Stimulated activated CD8-positive, alpha-beta memory T cell treated with anti-CD3 and anti-CD28 coated beads, Interleukin-7, amount 100 ng/mL, for 24 hours (primary cell): Measurements from ENCODE around the gene SND1.

Experiments used
- DNase-seq: peaks from one replicate; pipeline ENCODE4 v3.0.0-alpha.2; 2020; ENCODE audit warnings: low read depth

Gene SND1

DNA sequence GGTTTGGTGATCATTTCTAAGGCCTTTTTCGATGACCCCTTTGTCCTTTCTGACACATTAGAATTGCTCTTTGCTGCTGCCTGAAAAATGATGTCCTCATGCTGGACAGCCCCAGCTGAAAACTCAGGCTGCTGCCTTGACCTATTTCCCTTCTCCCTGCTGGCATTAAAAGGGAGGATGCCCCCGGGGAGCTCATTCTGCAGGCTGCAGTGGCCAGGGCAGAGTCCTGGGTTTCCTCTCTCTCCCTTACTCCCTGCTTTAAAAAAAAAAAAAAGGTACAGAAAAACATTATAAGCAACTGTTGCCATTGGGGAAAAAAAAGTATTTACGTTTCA lies 343.9 kb downstream of the SND1 start:
- no peak for DNase-seq

DNA sequence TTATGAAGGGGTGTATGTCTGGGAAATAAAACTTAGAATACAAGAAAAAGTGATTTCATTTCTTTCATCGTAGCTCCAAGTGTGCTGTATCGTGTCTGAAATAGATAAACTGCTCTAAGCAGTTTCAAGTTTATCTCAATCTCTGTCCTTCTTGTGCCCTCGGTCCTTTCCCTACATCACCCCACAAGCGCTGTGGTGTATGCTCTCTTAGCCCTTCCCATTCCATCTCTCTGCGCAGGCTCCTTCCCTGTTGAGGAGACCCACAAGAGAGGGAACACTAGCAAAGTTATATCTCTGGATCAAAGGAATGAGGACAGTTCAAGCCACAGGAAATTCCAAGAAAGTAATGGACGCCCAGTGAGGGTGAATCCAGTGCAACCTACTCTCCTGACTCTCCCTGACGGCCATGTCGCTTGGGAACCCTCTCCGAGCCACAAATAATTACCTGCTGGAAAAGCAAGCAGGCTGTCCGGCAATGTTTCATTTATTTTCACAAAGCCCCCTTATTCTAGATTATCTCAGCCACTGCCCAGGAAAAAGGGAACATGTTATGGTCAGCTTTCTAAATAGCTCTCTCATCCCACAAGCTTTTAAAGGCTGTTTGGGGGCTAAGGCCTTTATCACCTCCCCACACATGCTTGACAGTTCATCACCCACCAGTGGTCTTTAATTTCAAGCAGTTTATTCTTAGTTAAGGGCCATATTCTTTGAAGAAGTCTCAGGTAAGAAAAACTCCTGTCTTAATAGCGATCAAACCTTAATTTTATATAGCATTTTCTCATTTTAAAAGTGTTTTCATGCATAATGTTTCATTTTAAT lies 344.5 kb downstream of the SND1 start:
- DNase-seq = no peak

DNA sequence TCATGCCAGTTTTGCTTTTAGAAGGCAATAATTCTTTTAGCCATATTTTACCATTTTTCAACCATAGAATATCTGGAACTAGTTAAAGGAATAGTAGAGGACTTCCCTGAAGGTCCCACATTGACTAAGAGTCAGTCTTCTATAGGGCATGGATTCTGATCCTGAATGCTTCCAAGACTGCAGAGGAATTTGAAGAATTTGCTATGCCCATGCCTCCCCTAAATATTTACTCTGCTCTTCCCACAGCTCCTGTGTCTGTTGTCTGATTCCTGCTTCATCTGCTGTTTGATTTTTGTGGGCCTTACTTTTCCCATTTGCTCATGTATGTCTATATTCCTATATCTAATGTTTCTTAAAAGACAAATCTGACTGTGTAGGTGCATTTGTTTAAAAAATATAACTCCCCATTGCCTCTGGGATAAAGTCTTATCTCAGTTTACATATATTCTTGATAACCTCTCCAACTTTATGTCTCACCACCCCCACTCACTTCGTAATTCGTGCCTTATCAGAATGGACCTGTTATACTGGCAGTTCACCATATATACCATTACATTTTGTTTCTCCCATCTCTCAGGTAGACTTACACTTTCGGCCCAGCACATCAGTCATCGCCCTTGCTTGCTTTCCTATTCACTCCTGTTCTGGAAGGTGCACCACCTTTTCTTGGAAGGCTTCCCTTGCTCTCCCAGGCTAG lies 345.4 kb downstream of the SND1 start:
- DNase-seq = no peak

DNA sequence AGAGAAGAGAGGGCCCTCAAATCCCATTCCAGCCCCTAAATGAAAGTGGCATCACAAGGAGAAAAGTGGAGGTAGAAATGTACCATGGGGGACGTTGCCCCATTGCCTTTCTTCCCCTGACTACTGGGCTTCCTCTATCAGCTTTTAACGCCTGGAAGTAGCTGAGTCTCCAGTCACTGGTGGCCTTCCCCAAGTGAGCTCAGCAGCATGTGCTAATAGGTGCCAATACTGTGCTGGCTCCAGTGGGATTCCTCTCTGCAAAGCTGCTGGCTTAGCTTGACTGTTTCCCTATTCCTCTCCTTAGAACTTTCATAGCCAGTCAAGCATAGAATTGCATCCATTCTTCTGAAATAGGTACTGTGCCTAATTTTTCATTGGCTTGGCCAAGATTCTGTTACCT lies 346.7 kb downstream of the SND1 start:
- no peak for DNase-seq

DNA sequence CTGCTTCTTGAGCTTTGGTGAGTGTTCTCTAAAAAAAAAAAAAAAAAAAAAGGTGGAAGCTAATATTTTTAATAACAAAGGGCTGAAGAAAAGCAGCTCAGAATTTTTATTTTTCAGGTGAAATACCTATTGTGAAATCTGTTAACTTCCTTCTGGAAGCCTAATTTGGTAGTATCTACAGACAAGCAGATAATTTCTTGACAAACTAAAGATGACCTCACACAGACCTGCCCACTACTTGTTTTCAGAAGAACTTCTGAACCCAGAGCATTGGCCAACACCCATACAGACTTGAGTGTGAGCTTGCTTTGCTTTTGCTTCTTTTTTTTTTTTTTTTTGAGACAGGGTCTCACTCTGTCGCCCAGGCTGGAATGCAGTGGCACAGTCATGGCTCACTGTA lies 348.1 kb downstream of the SND1 start:
- DNase-seq = no peak

DNA sequence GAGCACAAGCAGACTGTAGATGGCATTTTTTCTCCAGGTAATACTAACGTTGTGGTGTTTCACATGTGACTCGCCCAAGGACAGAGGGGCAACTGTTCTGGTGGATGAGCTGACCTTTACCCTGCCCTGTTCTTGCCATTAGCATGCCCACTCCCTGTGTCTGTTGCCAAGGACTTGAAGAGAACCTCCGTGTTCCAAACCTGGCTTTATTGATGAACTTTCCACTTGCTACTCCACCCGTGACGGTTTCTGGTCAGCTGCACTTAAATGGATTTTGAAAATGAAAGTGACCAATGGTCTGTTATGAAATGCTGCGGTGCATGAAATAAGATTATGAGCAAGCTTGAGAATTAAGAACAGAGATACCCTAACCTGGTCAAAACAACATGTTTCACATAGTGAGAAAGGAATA lies 348.9 kb downstream of the SND1 start:
- no peak for DNase-seq

DNA sequence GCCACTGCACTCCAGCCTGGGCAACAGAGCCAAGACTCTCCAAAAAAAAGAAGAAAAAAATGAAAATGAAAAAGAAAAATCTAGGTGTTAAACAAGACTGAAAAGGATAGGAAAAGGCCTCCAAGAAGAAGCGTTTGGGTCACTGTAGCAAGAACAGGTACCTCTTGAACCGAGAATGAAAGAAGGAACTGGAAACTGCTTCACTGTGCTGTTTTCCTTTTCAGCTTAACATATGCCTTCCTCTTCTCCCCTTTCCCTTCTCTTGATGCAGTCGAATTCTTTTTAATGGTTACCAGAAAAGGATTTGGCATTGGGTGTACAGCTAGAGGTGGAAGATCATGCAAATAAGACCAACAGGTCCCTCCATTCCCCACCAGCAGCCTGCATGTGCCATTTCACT lies 351.2 kb downstream of the SND1 start:
- no peak for DNase-seq

DNA sequence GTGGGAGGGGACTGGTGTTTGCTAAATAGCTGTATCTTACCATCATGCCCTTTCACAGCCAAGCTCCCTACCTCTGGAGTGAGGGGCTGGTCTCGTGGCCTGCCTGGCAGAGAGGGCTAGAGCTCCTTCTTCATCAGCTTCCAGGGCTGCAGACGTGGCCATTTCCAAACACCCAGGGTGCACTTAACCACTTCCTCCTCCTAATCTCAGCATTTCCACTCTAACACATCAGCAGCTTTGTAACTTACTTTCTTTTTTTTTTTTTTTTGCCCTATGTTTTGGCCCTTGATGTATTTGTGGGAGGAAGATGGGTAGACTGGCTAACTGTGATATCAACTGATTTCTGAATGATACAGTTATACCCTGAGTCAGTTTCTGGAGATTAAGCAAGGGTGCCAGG lies 351.8 kb downstream of the SND1 start:
- DNase-seq = no peak

DNA sequence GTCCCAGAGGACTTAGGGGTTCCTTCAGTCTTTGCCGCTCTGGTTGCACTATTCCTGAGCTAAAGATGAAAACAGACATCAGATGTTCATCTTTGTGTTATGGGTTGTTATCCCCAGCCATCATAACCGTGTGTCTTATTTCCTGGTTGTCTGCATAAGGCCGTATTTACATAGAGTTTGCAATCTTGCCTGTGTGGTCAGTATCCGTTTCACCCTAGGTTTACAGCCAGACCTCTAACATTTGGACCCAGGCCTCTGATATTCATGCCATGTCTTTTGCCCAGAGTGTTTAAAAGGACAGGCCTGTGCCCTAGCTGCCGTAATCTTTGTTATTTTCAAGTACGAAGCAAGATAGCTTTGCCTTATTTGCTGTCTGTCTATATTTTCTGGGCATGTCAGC lies 352.6 kb downstream of the SND1 start:
- DNase-seq = no peak

DNA sequence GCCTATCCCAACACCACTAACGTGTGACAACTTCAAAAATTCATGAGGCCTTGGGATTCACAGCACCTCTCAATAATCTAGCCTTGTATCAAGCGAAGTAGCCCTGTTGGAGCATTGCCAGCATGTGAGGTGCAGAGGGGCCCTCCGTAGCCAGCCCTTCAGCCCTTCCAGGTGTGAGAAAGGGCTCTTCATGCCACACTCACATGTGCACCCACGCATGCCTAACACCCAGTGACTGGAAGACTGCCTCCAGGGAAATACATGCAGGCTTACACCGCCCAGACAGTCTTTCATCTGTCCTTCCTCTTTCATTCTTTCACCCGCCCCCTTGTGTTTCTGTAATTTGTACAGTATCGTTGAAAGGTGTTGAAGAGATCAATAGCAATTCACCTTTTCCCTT lies 353.1 kb downstream of the SND1 start:
- DNase-seq = no peak

DNA sequence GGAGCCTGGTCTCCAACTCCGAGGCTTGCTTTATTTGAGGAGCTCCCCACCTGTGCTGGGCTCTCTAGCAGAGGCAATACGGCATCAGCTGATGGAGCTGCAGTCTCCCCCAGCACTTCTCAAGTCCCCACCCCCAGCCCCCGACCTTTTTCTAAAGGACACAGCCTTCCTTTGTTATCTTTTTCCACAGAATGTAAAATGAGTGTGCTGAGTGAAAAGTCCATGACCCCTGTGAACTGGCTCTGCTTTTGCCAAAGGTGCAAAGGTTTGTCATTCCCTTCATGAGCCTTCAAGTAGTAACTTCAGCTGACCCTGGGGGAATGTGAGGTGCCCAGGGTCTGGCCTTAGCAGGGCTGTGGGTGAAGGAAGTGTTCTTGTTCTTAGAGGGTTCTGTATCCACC lies 353.8 kb downstream of the SND1 start:
- DNase-seq = no peak

DNA sequence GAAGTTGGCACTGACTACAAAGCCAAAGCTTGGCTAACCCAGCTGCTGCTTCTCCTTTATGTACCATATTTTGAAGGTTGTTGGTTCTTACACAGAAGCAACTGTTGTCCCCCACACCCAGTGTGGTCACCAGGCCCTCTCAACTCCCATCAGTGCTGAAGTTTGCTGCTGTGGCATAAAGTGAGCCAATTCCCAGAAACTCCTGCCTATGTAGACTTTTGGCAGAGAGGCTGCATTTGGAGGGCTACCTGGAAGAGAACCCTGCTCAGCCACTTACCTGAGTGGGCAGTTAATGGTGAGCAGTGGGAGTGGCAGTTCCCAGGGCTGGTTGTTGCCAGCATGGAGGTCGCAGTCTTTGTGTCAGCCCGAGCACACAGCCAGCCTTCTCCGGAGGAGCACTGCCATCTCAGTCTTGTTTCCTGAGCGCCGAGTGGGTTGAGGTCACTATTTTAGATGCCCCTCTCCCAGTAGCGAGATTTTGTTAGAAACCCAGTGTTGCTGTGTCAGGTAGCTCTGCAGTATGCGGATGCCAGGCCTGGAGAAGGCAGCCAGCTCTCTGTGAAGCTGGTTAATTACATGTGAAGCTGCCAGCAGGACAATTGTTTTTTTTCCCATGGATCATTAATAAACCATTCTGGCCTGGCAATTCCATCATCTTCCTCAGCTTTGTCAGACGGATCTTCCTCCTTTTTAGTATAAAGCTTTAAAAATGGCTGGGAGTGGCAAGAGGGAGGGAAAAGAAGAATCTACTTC lies 354.7 kb downstream of the SND1 start:
- no peak for DNase-seq

DNA sequence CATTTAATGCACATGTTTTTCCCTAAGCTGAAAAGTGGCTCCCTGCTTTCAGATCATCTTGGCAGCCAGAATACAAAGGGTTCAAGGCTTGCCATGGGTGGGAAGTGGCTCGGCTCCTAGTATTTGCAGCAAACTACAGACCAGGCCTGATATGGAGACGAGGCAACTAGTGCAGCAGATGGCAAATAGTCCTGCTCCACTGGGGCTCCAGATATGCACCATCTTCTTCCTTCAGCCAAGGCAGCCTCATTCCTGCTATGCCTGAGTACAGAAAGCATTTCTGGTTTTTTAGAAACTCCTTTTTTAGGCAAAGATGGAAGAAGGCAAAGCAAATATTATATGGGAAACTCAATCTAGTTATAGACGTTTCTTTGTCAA lies 355.3 kb downstream of the SND1 start:
- no peak for DNase-seq

DNA sequence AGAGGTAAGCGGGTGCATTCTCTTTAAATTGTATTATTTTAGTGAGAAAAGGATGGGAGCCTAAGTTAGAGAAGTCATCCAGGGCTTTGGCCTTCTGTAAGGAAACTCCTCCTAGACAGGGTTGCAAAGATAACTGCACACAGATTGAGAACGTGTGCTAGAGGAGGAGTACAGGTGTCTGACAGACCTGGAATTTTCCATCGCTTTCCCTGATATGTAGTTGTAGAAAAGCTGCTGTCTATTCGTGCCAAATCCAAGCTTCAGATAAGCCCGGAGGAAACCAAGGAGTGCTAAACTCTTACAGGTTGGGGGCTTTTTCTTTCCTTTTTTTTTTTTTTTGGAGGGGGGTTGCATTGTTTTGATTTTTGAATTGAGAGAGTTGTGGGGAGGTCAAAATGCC lies 356.1 kb downstream of the SND1 start:
- no peak for DNase-seq

DNA sequence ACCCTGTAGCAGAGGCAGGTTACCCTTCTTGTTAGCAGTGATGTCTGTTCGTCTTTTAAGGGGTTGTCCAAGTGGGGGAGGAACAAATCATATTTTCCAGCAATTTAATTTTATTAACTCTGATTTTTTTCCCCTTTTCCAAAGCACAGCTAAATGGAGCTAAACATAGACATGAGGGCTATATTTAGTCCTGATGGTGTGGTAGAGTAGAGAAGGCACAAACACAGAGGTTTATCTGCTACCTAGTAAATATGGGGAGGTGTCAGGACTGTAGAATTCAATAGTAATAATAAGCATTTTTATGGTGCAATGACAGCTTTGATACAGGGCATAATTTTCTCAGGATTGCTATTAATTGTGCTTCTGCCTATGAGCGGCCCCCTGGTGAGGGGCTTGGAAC lies 356.8 kb downstream of the SND1 start:
- no peak for DNase-seq

DNA sequence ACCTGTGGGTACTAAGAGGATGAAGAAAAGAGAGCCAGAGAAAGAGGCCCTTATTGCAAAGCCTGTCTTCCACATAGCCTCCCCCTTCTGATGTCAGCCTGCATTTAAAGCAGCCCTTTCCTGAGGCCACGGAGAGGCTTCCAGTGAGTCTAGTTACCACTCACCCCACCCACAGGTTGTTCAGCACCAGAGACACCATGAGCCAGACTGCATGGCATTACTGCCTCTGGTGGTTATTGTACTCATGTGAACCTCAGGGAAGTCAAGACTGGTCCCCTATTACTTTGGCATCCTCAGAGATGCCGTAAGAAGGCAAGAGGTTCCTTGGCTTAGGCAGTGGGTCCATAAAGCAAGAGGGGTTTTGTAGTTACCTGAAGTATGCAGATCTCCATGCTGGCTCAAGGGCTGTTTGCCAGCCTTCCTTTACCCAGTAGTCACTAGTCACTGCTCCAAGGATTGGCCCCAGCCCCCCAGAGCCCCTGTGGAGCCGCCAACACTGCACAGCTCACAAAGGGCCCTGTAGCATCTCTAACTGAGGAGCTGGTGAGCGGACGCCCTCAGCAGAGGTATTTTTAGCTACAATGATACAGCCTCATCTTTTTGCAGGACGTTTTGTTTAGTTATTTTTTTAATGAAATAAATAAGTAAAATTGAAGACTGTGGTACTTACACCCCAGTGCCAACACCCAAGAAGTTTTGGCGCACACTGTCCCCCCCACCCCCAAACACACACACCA lies 358.6 kb downstream of the SND1 start:
- no peak for DNase-seq

DNA sequence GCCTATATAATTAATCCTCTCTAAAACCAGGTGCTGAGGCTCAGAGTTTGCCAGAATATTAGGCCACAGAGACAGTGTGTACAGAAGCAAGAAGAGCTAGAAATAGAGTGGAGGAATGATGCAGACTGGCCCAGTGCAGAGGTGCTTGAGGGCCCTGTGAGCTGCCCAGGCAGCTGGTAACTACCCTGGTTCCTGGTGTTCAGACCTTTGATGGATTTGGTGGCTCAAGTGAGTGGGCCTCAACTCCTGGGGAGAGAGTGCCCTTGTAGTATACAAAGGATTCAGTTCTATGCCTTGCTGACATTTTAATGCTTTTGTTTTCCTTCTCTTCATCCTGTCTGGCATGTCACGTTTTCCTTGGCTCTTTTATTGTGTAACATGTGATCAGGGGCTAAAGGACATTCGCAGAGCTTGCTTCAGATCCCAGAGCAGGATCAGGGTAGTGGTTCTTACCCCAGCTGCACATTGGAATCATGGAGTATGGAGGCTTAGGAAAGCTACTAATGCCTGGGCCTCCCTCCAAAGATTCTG lies 359.2 kb downstream of the SND1 start:
- DNase-seq = no peak

DNA sequence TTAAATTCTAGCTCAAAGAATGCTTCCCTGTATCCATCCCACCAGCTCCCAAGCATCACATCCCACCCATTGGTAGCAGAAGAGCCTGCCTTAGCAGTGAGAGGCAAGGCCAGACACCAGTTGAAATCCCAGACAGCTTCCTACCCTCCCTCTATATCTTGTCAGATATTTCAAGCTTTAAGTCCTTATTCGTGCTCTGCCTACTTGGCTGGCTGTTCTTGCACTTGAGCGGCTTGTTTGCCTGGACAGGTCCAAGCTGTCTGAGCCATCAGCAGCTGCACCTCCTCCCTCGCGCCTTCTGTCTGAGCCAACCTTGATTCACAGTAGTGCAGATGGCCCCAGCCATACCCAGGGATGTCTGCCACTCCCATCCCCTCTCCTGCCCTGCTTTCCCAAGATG lies 362.8 kb downstream of the SND1 start:
- no peak for DNase-seq

DNA sequence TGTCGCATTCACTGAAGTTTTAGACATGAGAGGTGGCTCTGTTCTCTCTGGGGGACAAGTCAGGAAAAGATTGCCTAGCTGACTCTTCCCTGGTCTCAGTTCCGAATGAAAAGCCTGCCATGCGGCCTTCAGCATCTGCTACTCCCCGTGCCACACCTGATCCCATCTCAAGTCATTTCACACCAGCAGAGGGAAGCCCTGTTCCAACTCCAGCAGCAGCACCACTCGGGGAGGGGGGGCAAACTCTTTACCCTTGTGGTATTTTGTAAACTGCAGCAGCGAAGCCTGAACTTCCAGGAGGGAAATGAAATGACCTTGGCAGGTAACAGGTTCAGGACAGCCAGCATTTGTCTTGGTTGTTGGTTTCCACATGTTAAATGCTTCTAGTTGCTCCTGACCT lies 365.5 kb downstream of the SND1 start:
- no peak for DNase-seq

DNA sequence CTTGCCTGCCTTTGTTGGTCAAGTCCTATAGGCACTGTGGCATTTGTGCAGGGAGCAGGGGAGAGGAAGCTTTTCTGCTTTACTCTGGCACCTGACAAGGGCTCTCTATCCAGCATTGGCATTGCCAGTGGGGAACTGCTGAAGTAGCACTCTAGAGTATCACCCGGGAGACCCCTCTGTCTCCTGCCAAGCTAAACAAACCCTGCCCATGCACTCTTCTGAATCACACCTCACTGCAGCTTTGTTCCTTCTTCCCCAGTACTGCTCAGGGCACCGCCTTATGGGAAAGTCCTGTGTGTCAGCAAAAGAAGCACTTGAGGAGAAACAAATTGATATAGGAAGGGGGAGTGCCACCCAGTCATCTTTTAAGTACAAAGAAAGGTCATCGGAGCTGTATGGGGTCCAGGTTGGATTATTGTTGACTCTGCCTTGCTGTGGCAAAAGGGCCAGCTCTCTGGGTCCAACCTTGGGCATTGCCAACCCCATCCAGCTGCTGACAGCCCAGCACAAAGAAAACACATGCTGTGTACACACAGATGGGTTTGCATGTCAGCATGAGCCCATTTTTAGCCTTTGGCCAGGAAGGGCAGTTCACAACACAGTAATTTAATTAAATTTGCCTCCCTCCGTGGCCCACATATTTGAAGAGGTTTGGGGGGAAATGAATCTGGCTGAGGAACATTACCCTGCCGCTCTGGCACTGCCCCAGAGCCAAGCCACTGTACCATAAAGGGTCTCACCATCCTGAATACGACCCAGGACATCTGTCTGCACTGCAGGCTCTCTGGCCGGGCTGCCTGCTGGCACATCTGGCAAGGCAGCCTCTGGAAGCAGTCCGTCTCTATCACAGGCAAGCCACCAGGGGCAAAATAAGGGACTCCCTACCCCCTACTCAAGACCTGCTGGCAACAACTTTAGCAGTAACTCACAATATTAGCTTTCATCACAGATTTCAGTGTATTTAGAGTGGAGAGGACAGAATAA lies 366.2 kb downstream of the SND1 start:
- no peak for DNase-seq

DNA sequence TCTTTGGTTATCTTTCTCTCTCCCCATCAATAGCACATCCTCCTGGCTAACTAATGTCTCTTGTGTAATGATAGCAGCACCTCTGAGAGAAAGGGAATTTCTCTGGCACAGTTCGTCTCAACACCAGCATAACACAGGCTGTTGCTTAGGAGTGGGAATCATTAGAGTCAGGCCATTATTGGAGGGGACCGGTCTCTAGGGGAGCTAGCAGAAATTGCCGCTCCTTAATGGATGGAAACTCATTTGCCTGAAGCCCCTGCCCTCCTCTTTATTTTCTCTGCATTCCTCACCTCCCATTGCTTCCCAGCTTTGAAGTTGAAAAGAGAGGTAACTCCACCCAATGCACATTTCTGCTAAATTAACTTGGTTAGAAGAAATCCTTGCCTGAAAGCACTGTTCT lies 367.3 kb downstream of the SND1 start:
- no peak for DNase-seq
